H4 (cell line): ENCODE measurements around the gene KRT82. TPM values are rescaled to one million over a fixed set of nuclear protein-coding genes. Genes with fewer than 3 reads are reported as not detected.
A peak's percentile ranks its signal among the peaks of the same experiment; 100 is the strongest.
"Not testable (repeated sequence)": the region's sequence is repeated elsewhere in the genome, so short reads cannot be mapped to it uniquely, and the experiment has no call there.

Experiments used
- DNase-seq: peaks from one replicate; pipeline ENCODE4 v3.0.0-alpha.2; 2015; ENCODE audit warnings: low spot score
- total RNA-seq: library from RNA; depleted of rRNA; stranded (reverse); fragments of >200 nt; shearing (Covaris generic); gene quantifications from 2 replicates; pipeline ENCODE4 v1.2.3, GENCODE V29; 2014; rRNA removed

The KRT82 gene
- not detected in 2 replicates for total RNA-seq

DNA sequence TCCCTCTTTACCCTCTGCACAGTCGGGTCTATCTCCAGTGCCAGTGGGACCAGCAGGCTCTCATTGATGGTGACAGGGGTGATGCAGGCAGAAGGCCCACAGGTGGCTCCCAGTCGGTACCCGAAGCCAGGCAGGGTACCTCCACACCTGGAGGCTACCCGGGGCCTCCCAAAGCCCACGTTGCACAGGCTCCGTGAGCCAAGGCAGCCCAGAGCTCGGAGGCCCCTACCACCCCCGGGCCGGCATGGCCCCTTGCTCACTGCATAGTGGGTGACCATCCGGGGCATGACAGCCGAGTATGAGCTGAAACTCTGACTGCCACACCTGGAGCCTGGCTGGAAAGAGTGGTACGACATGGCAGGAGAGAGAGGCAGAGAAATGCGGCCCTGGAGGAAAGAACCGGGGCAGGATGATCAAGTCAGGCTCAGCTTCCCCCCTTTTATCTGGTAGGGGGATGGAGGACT, at the start of gene KRT82:
Gene KRT82, minus strand, starts transcription at position 414 of the 464 bp plus-strand sequence. Its CDS starts 58 bp downstream, at position 356.
- no peak for DNase-seq

DNA sequence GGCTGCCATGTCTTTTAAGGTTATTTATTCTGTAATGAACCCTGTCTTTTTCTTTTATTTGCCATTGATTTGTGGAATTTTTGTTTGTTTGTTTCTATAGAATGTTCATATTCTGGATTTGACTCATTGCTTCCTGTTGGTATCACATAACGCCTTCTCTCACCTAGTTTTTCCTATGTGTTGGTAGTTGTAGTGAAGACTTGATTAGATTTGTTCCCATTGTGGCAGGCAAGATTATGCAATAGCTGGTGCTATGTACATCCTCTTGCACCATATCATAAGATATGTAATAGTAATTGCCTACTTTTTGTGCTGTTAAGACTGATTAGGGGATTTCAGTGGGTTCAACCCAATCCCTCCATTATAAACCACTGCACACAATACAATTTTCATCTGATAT, 49.7 kb upstream of the KRT82 start:
- DNase-seq, result no peak

DNA sequence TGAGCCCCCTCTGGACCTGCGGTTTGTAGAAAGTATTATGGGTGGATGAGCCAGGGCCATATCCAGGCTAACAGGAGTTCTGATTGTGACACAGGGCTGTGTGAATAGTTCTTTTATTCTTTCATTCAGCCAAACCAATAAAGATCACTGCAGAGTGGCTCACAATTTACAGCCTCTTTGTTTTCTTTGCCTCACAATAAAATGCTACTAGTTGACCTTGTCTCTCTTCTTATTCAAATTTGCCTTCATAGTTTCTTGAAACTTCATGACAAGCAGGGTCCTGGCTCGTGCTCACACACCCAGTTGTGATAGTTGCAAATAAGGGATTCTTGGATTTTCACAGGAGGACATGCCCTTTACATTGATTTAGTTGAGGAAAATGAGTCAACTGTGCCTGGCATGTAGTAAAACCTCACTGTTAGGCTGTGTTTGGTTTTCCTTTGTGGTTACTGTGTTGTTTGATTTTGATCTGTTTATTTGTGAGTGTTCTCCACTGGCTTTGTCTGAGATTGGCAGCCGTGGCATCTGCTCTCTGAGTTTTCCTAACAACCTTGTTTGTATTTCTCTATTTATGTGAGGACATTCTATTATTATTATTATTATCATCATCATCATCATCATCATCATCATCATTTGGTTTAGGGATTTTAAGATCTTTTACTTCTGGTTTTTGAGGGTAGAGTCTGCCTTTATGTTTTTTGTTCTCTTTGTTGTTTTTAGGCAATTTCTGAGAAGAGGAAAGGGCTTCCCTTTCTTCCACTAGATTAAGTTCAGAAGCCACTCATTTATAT, 48.5 kb upstream of the KRT82 start:
- peak; percentile 36 for DNase-seq

DNA sequence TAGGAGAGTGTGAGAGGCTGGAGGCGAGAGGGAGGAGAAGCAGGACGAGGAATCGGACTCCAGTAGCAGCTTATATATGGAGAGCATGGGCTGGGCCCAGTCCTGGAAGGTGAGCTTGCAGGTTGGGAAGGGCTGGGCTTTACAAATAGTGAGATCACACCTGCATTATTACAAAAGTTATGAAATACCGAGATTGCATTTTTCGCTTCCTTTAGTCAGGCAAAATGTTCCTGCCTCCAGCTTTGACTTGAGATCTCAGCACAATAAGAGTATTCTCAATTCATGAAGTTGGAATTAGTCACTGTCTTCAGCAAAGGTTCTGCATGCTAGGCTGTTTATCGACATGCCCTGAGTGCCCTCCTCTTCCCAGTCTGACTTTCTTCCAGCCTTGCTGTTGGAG, 46.0 kb upstream of the KRT82 start, which contains the start of gene KRT6B:
Gene KRT6B, minus strand, starts transcription at position 46 of the 400 bp plus-strand sequence. CDS start 68 bp downstream, outside the sequence.
- no peak for DNase-seq

DNA sequence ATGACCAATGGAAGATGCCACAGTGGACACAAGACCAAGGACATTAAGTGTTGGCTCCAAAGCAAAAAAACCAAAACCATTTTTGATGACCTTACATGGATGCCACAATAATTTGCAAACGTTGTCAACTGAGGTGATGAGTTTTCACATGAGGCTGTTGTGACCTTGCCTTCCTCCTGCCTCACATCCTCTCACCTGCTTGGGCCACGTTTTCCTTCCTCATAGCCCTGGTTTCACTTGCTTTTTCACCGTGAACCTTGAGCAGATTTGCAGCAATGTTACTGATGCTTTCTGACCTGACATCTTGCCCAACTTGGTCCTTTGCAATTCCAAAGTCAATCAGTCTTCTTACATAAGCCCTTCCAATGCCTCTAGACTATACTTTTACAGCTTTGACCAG, 42.1 kb upstream of the KRT82 start:
- DNase-seq, result no peak

DNA sequence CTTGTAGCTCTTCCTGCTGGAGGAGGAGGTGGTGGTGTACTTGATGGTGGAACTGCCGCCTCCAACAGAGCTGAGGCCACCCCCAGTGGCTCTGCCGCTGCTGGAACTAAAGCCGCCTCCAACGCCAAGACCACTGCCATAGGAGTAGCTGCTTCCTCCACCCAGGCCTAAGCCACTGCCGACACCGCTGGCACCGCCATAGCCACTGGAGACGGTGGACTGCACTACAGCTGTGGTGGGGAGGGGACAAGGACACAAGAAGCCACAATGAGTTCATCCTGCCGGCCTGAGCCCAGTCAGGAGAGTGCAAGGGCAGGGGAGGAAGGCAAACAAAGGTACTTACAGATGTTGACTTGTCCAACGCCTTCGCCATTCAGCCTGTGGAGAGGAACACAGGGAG, 41.1 kb upstream of the KRT82 start:
- DNase-seq, result not testable (repeated sequence)

DNA sequence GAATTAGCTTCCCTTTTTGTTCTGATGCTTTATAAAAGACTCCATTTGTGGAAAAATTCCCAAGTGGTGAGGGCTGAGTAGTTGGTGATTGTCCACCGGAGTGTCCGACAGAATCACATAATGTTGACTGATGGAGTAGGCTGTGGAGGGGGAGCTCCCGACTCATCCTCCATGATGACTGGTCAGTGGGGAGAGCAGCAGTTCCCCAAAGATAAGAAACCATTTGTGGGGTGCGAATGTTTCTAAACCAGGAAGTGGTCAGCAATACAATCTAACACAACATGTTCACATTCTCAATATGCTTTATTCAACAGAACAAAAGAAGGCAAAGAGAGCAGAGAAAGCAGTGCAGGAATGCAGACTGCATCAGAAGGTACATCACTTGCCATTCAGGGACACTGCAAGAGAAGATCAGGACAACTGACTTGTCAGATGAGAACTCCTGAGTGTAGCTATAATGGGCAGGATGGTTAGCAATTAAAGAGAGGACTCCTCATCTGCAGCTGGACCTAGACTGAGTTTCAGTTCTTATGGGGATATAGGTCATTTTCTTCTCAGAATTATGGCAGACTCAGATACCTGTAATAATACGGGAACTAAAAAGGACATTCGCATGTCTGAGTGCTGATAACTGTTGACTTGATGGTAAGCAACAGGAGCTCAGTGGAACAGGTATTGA, 40.4 kb upstream of the KRT82 start:
- no peak for DNase-seq

DNA sequence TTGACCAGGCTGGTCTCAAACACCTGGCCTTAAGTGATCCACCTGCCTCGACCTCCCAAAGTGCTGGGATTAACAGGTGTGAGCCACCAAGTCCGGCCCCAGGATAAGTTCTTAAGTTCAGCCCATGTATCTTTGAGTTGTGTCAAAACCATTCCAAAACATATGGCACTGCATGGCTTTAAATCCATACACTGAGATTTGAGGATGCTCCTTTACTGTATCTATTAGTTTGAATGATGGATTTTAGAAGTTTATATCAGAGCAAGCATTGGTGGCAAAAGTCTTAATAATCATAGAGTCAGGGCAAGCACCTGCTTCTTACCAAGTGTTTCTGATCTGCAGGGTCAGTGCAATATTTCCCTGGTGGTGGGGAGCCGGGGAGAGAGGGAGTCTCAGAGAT, 39.7 kb upstream of the KRT82 start:
- DNase-seq, result no peak

DNA sequence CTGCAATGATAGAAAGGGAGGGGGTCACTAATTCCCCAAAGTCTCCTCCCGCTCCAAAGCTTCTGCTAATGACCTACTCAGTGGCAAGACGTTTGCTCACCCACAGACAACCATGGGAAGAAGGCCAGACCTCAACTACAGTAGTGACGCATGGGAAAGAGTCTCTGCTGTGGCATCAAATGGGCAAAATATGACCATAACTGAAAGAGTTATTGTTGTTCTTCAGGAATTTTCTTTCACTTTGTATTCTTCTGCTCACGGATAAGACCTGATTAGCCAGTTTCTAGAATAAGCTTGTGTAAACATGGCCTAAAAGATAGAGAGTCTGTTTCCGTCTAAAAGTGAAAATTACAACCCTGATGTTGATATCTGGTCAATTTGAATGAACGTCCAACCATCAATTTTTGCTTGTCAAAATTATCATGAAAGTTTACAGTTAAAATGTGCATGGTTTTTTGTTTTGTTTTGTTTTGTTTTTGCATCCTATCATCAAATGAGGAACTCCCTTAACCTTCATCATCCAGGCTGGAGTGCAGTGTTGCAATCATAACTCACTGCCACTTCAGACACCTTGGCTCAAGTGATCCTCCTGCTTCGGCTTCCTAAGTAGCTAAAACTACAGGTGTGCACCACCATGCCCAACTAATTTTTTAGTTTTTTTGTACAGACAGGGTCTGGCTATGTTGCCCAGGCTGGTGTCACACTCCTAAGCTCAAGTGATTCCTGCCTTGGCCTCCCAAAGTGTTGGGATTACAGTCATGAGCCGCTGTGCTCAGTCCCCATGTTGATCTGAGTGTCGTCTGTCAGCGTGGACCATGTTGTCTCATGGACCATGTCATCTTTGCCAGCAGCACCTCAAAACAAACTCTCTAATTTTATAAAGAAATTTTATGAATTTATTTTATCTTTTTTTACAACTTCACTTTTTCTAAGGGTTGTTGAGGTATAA, 38.8 kb upstream of the KRT82 start:
- no peak for DNase-seq

DNA sequence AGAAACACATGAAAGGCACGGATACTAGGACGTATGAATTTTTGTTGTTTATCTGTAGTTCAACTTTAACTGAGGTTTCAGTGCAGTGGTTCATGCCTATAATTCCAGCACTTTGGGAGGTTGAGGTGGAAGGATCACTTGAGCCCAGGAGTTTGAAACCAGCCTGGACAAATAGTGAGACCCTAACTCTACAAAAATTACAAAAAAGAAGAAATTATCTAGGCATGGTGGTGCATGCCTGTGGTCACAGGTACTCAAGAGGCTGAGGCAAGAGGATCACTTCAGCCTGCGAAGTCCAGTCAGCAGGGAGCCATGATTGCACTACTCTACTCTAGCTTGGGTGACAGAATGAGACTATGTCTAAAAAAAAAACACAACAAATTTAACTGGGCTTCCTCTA, 37.8 kb upstream of the KRT82 start:
- no peak for DNase-seq

DNA sequence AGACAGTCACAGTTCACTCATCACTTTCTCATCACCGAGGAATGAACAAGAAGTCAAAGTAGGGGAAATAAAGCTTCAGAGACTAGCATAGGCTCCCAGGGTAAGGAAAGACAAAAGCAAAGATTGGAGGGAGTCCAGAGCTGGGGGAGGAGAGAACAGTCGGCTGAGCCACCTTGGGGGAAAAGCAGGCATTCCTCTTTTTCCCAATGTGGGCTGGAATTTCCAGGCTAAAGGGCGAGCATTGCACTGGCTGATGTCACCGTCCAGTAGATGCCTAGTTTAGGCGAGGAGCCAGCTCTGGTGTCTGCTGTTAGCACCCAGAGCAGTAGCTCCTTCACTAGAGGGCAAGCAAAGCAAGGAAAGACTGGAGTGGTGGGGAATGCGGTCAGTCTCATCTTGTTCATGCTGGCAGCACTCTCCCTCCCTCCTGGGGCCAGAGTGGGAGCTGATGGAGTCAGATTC, 36.5 kb upstream of the KRT82 start:
- DNase-seq, result peak; percentile 86

DNA sequence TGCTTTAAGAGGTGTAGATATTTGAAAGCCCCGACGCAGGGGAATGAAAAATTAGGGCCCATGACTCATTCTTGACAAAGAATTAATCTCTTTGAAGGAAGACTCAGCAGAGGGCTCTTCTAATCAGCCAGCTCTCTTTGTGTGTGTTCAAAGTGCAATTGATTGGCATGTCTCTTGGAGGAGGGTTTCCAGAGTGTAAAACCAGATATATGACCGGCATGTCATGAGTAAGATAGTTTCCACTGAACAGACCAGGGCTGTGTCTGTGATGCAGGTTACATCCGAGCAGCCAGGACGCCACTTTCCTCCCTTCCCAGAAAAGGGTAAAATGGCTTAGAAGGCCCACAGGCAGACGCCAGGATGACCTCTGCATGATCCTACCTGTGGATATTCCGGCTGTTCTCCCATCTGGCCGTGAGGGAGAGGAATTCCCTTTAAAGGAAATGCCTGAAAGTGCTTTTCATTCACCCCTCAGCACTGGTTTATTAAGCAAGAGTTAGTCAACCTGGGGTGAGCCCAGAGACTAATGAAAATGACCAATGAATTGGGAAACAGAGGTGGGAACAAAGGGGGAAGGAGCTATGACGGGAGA, 35.3 kb upstream of the KRT82 start:
- no peak for DNase-seq

DNA sequence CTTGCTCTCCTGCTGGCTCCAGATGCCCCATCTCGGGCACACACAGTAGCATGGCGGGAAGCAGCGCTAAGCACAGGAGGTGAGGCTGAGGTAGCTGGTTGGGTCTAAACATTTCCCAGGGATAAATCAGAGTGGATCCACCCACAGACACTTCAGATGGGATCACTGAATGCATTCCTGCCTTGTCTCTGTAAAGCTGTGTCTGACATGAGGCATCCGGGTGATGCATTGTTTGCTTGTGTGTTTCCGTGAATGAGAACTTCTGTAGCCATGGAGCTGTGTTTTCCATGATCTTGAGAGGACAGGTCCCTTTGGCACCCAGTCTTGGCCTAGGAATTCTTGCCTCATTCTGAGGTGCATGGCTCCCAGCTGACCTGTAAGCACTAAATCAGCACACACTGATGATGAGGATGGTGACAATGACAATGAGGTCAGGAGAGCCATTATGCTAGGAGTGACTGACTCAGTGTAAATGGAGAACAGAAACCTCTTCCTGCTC, 34.7 kb upstream of the KRT82 start:
- DNase-seq, result no peak

DNA sequence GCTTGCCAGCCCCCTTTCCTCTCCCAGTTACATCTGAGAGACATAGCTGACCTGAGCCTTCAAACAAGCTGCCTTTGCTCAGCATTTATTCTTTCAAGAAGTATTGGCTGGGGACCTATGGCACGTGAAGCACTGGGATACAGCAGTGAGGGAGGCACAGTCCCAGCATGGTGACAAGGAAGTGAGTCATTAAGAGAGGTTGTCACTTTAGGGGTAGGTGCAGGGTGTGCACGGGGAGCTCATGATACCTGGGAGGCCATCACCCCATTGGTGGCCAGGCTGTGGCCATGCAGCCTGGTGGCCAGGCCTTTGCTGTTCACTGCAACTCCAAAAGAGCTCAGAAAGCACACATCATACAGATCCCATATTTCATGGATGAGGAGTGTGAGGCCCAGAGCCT, 33.7 kb upstream of the KRT82 start:
- no peak for DNase-seq

DNA sequence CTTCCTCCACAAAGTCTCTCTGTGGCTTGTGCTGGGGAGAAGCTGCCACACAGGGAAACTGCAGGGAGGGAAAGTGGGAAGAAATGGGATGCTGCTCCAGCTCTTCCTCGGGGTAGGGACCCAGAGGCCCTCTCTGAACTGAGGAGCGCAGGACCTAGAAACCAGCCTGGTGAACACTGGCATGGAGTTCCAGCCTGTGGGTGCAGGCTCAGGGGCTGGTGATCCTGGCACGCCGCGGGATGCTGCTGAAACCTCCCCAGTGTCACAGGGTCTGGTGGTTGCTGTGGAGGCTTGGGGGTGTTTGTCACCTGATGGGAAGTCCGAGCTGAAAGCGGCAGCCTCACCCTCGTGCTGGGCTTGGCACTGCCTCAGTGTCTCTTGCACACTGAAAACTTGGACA, 33.3 kb upstream of the KRT82 start:
- DNase-seq, result no peak

DNA sequence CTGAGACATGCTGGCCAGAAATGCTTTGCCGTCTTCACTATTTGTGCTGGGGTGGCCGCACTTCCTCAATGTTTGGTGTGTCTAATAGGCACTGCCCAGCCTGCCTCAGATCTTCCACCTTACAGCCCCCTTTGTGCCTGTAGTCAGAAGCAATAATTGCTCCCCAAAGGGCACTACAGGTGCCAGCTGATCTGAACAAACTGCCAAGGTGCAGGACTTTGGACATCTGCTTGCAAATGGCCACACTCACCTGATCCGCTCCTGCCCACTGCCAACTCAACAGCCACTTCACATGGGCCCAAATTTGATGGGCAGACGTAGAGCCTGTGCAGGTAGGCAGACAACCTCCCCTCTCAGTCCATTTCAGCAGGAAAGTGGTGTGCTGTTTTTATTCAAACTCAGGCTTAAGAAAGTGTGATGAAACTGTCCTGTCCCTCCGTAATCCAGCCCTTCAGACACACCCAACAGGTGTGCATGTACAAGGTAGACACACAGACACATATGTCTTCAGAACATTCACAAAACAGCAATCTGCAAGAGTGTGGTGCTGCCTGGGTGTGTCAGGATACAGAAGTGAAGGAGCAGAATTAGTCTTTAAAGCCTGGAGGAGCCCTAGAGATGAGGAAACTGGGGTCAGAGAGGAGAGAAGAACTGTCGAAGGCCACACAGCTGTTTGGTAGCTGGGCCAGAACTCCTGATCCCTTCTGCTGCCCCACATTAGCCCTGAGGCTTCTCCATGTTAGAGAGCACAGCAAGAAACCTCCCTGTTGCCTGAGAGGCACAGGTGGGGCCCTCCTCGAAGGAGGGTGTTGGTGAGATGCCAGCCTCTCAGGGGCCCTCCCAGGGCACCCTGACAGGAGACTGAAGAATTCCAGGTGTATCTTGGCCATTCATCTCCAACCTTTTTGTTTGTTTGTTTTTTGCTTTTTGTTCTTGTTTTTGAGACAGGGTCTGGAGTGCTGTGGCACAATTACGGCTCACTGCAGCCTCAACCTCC, 32.5 kb upstream of the KRT82 start:
- DNase-seq, result no peak

DNA sequence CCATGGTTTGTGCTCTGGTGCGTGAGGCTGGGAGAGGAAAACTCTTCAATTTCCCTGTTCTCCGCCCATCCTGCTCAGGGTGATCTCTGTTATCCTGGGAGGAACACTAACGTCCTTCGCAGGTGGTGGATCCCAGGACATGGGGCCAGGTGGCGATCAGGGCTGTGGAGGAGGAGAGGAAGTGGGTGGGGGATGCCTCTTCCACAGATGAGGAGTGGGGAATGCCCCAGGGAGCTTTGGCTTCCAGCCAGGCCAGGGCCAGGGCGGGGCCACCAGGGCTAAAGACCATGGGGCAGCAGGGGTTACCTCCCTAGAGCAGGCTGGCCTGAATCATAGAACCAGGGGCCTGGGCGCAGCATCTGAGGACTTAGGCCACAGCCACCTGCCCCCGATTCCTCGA, 31.4 kb upstream of the KRT82 start:
- no peak for DNase-seq

DNA sequence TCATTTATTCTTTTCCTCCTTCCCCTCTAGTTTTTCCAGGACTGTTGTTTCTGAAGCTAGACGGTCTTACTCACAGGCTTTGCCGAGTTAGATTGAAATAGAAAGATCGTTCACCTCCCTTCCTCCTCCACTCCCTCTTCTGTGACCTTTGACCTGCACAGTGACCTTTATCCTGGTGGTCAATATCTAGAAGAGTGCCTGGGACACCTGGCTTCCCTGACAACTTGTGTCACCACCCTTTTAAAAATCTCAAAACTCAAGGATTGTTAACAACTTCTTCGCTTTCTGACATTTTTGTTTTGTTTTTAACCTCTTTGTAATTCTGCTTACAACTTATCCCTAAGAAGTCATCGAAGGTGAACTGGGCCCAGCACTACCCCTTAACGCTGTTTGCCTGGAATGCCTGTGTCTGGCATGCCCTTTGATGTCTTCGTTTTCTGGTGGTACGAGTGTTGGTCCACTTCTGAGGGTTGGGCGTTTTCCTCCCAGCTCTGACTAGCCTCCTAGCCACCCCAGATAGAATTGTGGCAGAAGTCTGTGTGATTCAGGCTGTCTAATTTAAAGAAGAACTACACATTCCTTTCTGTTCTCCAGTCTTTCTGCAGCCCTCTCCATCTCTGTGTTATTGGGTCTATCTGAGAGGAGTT, 30.8 kb upstream of the KRT82 start:
- no peak for DNase-seq
